Effector memory CD4-positive, alpha-beta T cell (primary cell): Measurements from ENCODE around the gene KIAA1217.

ENCODE experiments used
- DNase-seq, 3 donors: peaks; one replicate each; pipeline ENCODE4 v3.0.0-alpha.2; 2020
- H3K27ac ChIP-seq: 2 replicates; pipeline ENCODE4 v1.7.0; 2013; ENCODE audit warnings: mild to moderate bottlenecking, low read length, moderate library complexity; ENCODE audit not compliant: insufficient read depth, poor library complexity, severe bottlenecking
- H3K27me3 ChIP-seq: replicated peaks from 2 replicates; pipeline ENCODE4 v1.7.0; 2013; ENCODE audit warnings: mild to moderate bottlenecking, low read length; ENCODE audit not compliant: insufficient read depth, control insufficient read depth, poor library complexity, severe bottlenecking
- H3K36me3 ChIP-seq: 2 replicates; pipeline ENCODE4 v1.7.0; 2013; ENCODE audit warnings: mild to moderate bottlenecking, low read length, moderate library complexity; ENCODE audit not compliant: control insufficient read depth, insufficient read depth
- H3K4me1 ChIP-seq: 2 replicates; pipeline ENCODE4 v1.7.0; 2013; ENCODE audit warnings: low read length, mild to moderate bottlenecking; ENCODE audit not compliant: control insufficient read depth, insufficient read depth, poor library complexity, severe bottlenecking
- H3K4me3 ChIP-seq: 2 replicates; pipeline ENCODE4 v1.7.0; 2013; ENCODE audit warnings: low read length, low read depth, mild to moderate bottlenecking; ENCODE audit not compliant: insufficient read depth, poor library complexity, severe bottlenecking
- H3K9me3 ChIP-seq: 2 replicates; pipeline ENCODE4 v1.7.0; 2013; ENCODE audit warnings: mild to moderate bottlenecking, low read length, moderate library complexity; ENCODE audit not compliant: control insufficient read depth

The KIAA1217 gene

GRCh38 chr10:24277771-24278170 lies 68.8 kb downstream of the KIAA1217 start:
- Histone ChIP-seq H3K9me3 (no peaks in the 10 kb centered on the region), H3K36me3 (no peaks in the 10 kb centered on the region), H3K4me3 (no peak overlapping the region), H3K4me1 (no peaks in the 10 kb centered on the region), H3K27ac (no peak overlapping the region), H3K27me3 (no peaks in the 10 kb centered on the region)
- no peak for DNase-seq

- H3K9me3 ChIP-seq, result no peaks in the 10 kb centered on the region
- no peaks in the 10 kb centered on the region for H3K36me3 ChIP-seq
- no peaks in the 10 kb centered on the region for H3K4me1 ChIP-seq
- DNase-seq, result no peak
- H3K27ac ChIP-seq, result no peak overlapping the region
- H3K27me3 ChIP-seq, result no peaks in the 10 kb centered on the region
- H3K4me3 ChIP-seq, result no peak overlapping the region
Observed at GRCh38 chr10:24278176-24278889, 69.4 kb downstream of the KIAA1217 start.

- no peaks in the 10 kb centered on the region for H3K36me3 ChIP-seq
- no peak for DNase-seq
- no peak overlapping the region for H3K4me3 ChIP-seq
- no peak overlapping the region for H3K27ac ChIP-seq
- H3K4me1 ChIP-seq, result no peaks in the 10 kb centered on the region
- H3K27me3 ChIP-seq, result no peaks in the 10 kb centered on the region
- H3K9me3 ChIP-seq, result no peaks in the 10 kb centered on the region
Observed at GRCh38 chr10:24279166-24279565, 70.2 kb downstream of the KIAA1217 start.

GRCh38 chr10:24287559-24288195 lies 78.7 kb downstream of the KIAA1217 start:
- Histone ChIP-seq H3K27ac (no peak overlapping the region), H3K36me3 (no peaks in the 10 kb centered on the region)
- no peak for DNase-seq

GRCh38 chr10:24288581-24288980 lies 79.6 kb downstream of the KIAA1217 start:
- Histone ChIP-seq H3K4me3 (no peak overlapping the region), H3K36me3 (no peaks in the 10 kb centered on the region), H3K4me1 (no peaks in the 10 kb centered on the region), H3K27ac (no peak overlapping the region), H3K9me3 (no peaks in the 10 kb centered on the region), H3K27me3 (no peaks in the 10 kb centered on the region)
- no peak for DNase-seq

More at GRCh38 chr10:24287559-24288195, 78.7 kb downstream of the KIAA1217 start:
- H3K4me3 ChIP-seq, result no peak overlapping the region
- H3K4me1 ChIP-seq, result no peaks in the 10 kb centered on the region
- no peaks in the 10 kb centered on the region for H3K9me3 ChIP-seq
- no peaks in the 10 kb centered on the region for H3K27me3 ChIP-seq

- H3K36me3 ChIP-seq, result no peaks in the 10 kb centered on the region
- DNase-seq, result no peak
- no peaks in the 10 kb centered on the region for H3K9me3 ChIP-seq
- H3K27ac ChIP-seq, result no peak overlapping the region
- no peak overlapping the region for H3K4me3 ChIP-seq
- no peaks in the 10 kb centered on the region for H3K4me1 ChIP-seq
- no peaks in the 10 kb centered on the region for H3K27me3 ChIP-seq
Observed at GRCh38 chr10:24289235-24289634, 80.3 kb downstream of the KIAA1217 start.

GRCh38 chr10:24292304-24293293 lies 83.7 kb downstream of the KIAA1217 start:
- no peaks in the 10 kb centered on the region for H3K36me3 ChIP-seq
- no peaks in the 10 kb centered on the region for H3K4me1 ChIP-seq
- H3K27ac ChIP-seq, result no peak overlapping the region
- no peak overlapping the region for H3K4me3 ChIP-seq
- H3K27me3 ChIP-seq, result no peaks in the 10 kb centered on the region
- no peak for DNase-seq
- no peaks in the 10 kb centered on the region for H3K9me3 ChIP-seq

- DNase-seq, result no peak
- Histone ChIP-seq H3K27ac (no peak overlapping the region), H3K27me3 (no peaks in the 10 kb centered on the region), H3K36me3 (no peaks in the 10 kb centered on the region), H3K9me3 (no peaks in the 10 kb centered on the region), H3K4me1 (no peaks in the 10 kb centered on the region), H3K4me3 (no peak overlapping the region)
Observed at GRCh38 chr10:24299578-24300260, 90.8 kb downstream of the KIAA1217 start.

- Histone ChIP-seq H3K27me3 (no peaks in the 10 kb centered on the region), H3K4me3 (no peak overlapping the region), H3K36me3 (no peaks in the 10 kb centered on the region), H3K27ac (no peak overlapping the region), H3K4me1 (no peaks in the 10 kb centered on the region), H3K9me3 (no peaks in the 10 kb centered on the region)
- DNase-seq, result no peak
Observed at GRCh38 chr10:24303522-24304310, 94.8 kb downstream of the KIAA1217 start.
